ENCODE data around the gene SLC39A11.

- TF ChIP-seq, protein P1, sequence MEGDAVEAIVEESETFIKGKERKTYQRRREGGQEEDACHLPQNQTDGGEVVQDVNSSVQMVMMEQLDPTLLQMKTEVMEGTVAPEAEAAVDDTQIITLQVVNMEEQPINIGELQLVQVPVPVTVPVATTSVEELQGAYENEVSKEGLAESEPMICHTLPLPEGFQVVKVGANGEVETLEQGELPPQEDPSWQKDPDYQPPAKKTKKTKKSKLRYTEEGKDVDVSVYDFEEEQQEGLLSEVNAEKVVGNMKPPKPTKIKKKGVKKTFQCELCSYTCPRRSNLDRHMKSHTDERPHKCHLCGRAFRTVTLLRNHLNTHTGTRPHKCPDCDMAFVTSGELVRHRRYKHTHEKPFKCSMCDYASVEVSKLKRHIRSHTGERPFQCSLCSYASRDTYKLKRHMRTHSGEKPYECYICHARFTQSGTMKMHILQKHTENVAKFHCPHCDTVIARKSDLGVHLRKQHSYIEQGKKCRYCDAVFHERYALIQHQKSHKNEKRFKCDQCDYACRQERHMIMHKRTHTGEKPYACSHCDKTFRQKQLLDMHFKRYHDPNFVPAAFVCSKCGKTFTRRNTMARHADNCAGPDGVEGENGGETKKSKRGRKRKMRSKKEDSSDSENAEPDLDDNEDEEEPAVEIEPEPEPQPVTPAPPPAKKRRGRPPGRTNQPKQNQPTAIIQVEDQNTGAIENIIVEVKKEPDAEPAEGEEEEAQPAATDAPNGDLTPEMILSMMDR (conservative IDR thresholded peaks at IDR 0.05): no peak
- no peak for TF ChIP-seq EZH2 (IDR thresholded peaks at IDR 0.05; ENCODE audit: low read depth)
Measured at GRCh38 chr17:72735048-72735447, 357.4 kb downstream of the SLC39A11 start.

All from PC-9 (cell line).